Measurements from ENCODE around the gene PYDC1. TPM values are rescaled to one million over a fixed set of nuclear protein-coding genes. Genes with fewer than 3 reads are reported as not detected.
A peak's percentile ranks its signal among the peaks of the same experiment; 100 is the strongest.

PYDC1 gene
- total and polyA plus RNA-seq, 2 donors (not counting 3 experiments of a cell fraction or from before 2014, with no cell fraction given), result not detected

DNA sequence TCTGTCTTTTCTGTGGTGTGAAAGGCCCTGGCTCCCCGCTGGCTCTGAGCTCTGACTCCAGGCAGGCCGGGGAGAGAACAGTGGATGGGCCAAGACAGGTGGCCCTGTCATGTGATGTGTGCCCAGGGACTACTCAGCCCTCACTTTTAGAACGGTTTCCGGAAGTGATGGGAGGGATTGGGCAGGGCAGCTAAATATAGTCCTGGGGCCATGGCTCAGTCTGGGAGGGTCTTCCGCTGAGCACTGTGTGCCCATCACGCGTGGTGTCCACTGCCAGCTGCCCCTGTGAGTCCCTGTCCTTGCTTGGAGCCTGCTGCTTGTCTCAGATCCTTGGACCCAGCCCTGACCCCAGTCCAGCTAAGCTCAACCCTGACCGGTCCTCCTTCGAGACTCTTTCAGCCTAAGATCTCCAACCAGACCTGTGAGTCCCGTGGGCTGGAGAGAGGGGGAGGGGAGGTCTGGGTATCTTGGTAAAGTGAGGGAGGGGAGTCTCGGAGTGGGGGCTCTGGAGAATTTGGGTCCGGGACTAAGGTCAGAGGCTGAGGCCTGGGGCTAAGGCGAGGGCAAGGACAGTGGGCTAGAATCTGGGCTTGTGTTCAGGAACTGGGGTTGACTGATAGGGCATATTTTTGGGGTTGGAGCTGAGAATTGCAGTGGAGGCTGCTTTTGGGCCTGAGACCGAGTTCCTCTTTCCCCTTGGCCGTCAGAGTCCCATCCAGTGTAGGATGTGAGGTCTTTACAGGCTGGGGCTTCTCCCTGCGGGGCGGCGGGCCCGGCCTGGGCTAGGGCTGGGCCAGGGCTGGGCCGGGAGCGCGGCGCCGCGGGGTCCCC lies 2.8 kb downstream of the PYDC1 start, which contains the start of gene TRIM72:
Gene TRIM72 (plus strand): TSS at position 243 of the 831 bp plus-strand sequence. CDS start 620 bp downstream, outside the sequence.
- intact Hi-C loops (cut with micrococcal nuclease) (no loop called here), dilution Hi-C loops (cut with MboI; ENCODE audit: extremely low pct_ligation_motif_present, low sequenced_read_pairs) (no loop called here)
- Histone ChIP-seq H4K20me1 (replicated peaks; ENCODE audit: control insufficient read depth, extremely low read depth, insufficient read depth, low read length) (no peaks in the 10 kb centered on the region), H3K4me3 (replicated peaks in 1 of 3; ENCODE audit: insufficient read depth in 1 of 3, low read depth in 1 of 3, low read length in 3 of 3) (no peak within 1 kb of the TSS), H2AFZ (ENCODE audit: low read depth, low read length) (peak within 1 kb of the TSS; percentile 42), H3K4me1 (ENCODE audit: control insufficient read depth, extremely low read depth, insufficient read depth, low read length) (no peaks in the 10 kb centered on the region), H3K9me1 (replicated peaks; ENCODE audit: control insufficient read depth, extremely low read depth, insufficient read depth, low read length) (no peaks in the 10 kb centered on the region), H3K9me3 (replicated peaks; ENCODE audit: control insufficient read depth, insufficient read depth, low read length) (no peaks in the 10 kb centered on the region), H3K36me3 (ENCODE audit: control insufficient read depth in 2 of 2, extremely low read depth in 1 of 2, insufficient read depth in 2 of 2, low read length in 2 of 2) (no peaks in the 10 kb centered on the region), H3K79me2 (ENCODE audit: control insufficient read depth, insufficient read depth, low read length) (no peaks in the 10 kb centered on the region), H3K9ac (replicated peaks; ENCODE audit: extremely low read depth, insufficient read depth, low read length) (no peak within 1 kb of the TSS), H3K27ac (ENCODE audit: insufficient read depth, low read depth, low read length) (no peak within 1 kb of the TSS), H3K27me3 (ENCODE audit: control insufficient read depth in 2 of 2, insufficient read depth in 2 of 2, low read length in 2 of 2) (peaks cover 28 to 34% of the 10 kb centered on the region in 2 experiments), H3K4me2 (ENCODE audit: insufficient read depth, low read length) (peak within 1 kb of the TSS; percentile 10)
- FAIRE-seq, result no peak
- ChIA-PET CTCF (interaction anchor here (1.0 to 2.2 kb wide), 4 partner anchors 9 to 654 kb away, joined by 3 to 6 read pairs (median 4); partner anchors contain the start of gene PYCARD), POLR2A (no interaction called here)
- no peak for DNase-seq (ENCODE audit: low read depth, low spot score)
- TF ChIP-seq GATA2 (IDR thresholded peaks at IDR 0.05; ENCODE audit: insufficient read depth, insufficient read length, low read depth, low read length), result no peak
- no peak for TF ChIP-seq POLR2AphosphoS5 (IDR thresholded peaks at IDR 0.05; ENCODE audit: insufficient read depth, low read depth, low read length)
- TF ChIP-seq, protein P1, sequence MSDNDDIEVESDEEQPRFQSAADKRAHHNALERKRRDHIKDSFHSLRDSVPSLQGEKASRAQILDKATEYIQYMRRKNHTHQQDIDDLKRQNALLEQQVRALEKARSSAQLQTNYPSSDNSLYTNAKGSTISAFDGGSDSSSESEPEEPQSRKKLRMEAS (IDR thresholded peaks at IDR 0.05; ENCODE audit: insufficient read depth, insufficient read length), result no peak
- TF ChIP-seq MYC (IDR thresholded peaks at IDR 0.05; ENCODE audit: low read depth, low read length), result no peak
- TF ChIP-seq FOS (IDR thresholded peaks at IDR 0.05; ENCODE audit: borderline replicate concordance, insufficient read depth, low read length), result no peak
- BruUV-seq (replicated peaks), result no TSS peak

DNA sequence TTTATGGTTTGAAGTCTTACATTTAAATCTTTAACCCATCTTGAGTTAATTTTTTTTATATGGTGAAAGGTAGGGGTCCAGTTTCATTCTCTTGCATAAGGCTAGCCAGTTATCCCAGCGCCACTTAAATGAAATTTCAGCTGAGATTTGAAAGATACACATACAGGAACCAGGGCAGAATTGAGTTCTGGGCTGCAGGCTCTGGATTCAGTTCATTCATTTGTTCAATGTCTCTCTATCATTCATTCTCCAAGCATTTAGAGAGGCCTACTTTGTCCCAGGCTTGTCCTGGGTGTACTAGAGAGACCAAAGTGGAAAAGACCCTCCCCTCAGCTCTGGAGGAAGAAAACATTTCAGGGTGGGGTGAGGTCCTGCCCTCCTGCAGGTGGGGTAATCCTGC lies 3.6 kb downstream of the PYDC1 start:
- dilution Hi-C loops (cut with MboI; ENCODE audit: extremely low pct_ligation_motif_present, low sequenced_read_pairs) (no loop called here), intact Hi-C loops (cut with micrococcal nuclease) (no loop called here)
- H4K20me1 ChIP-seq (replicated peaks; ENCODE audit: control insufficient read depth, extremely low read depth, insufficient read depth, low read length), result no peaks in the 10 kb centered on the region
- FAIRE-seq, result no peak
- no peak overlapping the region for H3K4me2 ChIP-seq (ENCODE audit: insufficient read depth, low read length)
- no peak for DNase-seq (ENCODE audit: low read depth, low spot score)
- H3K9ac ChIP-seq (replicated peaks; ENCODE audit: extremely low read depth, insufficient read depth, low read length), result no peak overlapping the region
- no peaks in the 10 kb centered on the region for H3K36me3 ChIP-seq (ENCODE audit: control insufficient read depth in 2 of 2, extremely low read depth in 1 of 2, insufficient read depth in 2 of 2, low read length in 2 of 2)
- no peaks in the 10 kb centered on the region for H3K9me1 ChIP-seq (replicated peaks; ENCODE audit: control insufficient read depth, extremely low read depth, insufficient read depth, low read length)
- no peak overlapping the region for H3K27ac ChIP-seq (ENCODE audit: insufficient read depth, low read depth, low read length)
- ChIA-PET POLR2A (no interaction called here), CTCF (interaction anchor here (1.0 to 2.2 kb wide), 4 partner anchors 8 to 655 kb away, joined by 3 to 6 read pairs (median 4); partner anchors contain the start of gene PYCARD)
- BruUV-seq (replicated peaks), result no TSS peak
- H3K4me3 ChIP-seq (replicated peaks in 1 of 3; ENCODE audit: insufficient read depth in 1 of 3, low read depth in 1 of 3, low read length in 3 of 3), result no peak overlapping the region
- no peak overlapping the region for H2AFZ ChIP-seq (ENCODE audit: low read depth, low read length)
- no peaks in the 10 kb centered on the region for H3K9me3 ChIP-seq (replicated peaks; ENCODE audit: control insufficient read depth, insufficient read depth, low read length)
- TF ChIP-seq FOS (IDR thresholded peaks at IDR 0.05; ENCODE audit: borderline replicate concordance, insufficient read depth, low read length) (no peak), POLR2A (IDR thresholded peaks at IDR 0.05; ENCODE audit: low read depth, low read length) (no peak), EZH2 (IDR thresholded peaks at IDR 0.05; ENCODE audit: borderline replicate concordance, low read depth, low read length, severe bottlenecking) (no peak), GATA2 (IDR thresholded peaks at IDR 0.05; ENCODE audit: insufficient read depth, insufficient read length, low read depth, low read length) (no peak), JUN (IDR thresholded peaks at IDR 0.05; ENCODE audit: borderline replicate concordance, insufficient read depth, insufficient read length, low read depth) (no peak), MYC (IDR thresholded peaks at IDR 0.05; ENCODE audit: low read depth, low read length) (no peak), POLR2AphosphoS5 (IDR thresholded peaks at IDR 0.05; ENCODE audit: insufficient read depth, low read depth, low read length) (no peak)
- TF ChIP-seq, protein P1 (IDR thresholded peaks at IDR 0.05; ENCODE audit: insufficient read depth, insufficient read length), result no peak
- TF ChIP-seq, protein P2, sequence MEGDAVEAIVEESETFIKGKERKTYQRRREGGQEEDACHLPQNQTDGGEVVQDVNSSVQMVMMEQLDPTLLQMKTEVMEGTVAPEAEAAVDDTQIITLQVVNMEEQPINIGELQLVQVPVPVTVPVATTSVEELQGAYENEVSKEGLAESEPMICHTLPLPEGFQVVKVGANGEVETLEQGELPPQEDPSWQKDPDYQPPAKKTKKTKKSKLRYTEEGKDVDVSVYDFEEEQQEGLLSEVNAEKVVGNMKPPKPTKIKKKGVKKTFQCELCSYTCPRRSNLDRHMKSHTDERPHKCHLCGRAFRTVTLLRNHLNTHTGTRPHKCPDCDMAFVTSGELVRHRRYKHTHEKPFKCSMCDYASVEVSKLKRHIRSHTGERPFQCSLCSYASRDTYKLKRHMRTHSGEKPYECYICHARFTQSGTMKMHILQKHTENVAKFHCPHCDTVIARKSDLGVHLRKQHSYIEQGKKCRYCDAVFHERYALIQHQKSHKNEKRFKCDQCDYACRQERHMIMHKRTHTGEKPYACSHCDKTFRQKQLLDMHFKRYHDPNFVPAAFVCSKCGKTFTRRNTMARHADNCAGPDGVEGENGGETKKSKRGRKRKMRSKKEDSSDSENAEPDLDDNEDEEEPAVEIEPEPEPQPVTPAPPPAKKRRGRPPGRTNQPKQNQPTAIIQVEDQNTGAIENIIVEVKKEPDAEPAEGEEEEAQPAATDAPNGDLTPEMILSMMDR (IDR thresholded peaks at IDR 0.05; ENCODE audit: extremely low read depth in 1 of 2, insufficient read depth in 1 of 2, low read depth in 1 of 2, low read length in 2 of 2), result no peak
- no peaks in the 10 kb centered on the region for H3K79me2 ChIP-seq (ENCODE audit: control insufficient read depth, insufficient read depth, low read length)
- H3K27me3 ChIP-seq (ENCODE audit: control insufficient read depth in 2 of 2, insufficient read depth in 2 of 2, low read length in 2 of 2), result peaks cover 28 to 34% of the 10 kb centered on the region in 2 experiments
- no peaks in the 10 kb centered on the region for H3K4me1 ChIP-seq (ENCODE audit: control insufficient read depth, extremely low read depth, insufficient read depth, low read length)
